Measurements from ENCODE around the gene DIS3L2.
"Not testable (repeated sequence)": the region's sequence is repeated elsewhere in the genome, so short reads cannot be mapped to it uniquely, and the experiment has no call there.

The DIS3L2 gene

GRCh38 chr2:232310696-232311095 is 349.2 kb downstream of the DIS3L2 start:
- H3K4me3 ChIP-seq (ENCODE audit: low read depth, low read length) = no peak overlapping the region
- no peak for TF ChIP-seq CTCF (conservative IDR thresholded peaks at IDR 0.05; ENCODE audit: low read depth, low read length)
- DNase-seq (ENCODE audit: low read depth) = no peak

- not testable (repeated sequence) for H3K4me3 ChIP-seq (ENCODE audit: low read depth, low read length); DNase-seq (ENCODE audit: low read depth)
Observed at GRCh38 chr2:232313645-232314044, 352.1 kb downstream of the DIS3L2 start.

GRCh38 chr2:232315049-232315922 is 353.8 kb downstream of the DIS3L2 start:
- TF ChIP-seq CTCF (conservative IDR thresholded peaks at IDR 0.05; ENCODE audit: low read depth, low read length) = no peak
- no peak overlapping the region for H3K4me3 ChIP-seq (ENCODE audit: low read depth, low read length)
- DNase-seq (ENCODE audit: low read depth) = peak; percentile 42

- no peak for DNase-seq (ENCODE audit: low read depth)
- H3K4me3 ChIP-seq (ENCODE audit: low read depth, low read length) = no peak overlapping the region
- no peak for TF ChIP-seq CTCF (conservative IDR thresholded peaks at IDR 0.05; ENCODE audit: low read depth, low read length)
Observed at GRCh38 chr2:232315923-232316299, 354.4 kb downstream of the DIS3L2 start.

GRCh38 chr2:232316461-232317330 is 355.2 kb downstream of the DIS3L2 start:
- no peak overlapping the region for H3K4me3 ChIP-seq (ENCODE audit: low read depth, low read length)
- DNase-seq (ENCODE audit: low read depth) = no peak
- TF ChIP-seq CTCF (conservative IDR thresholded peaks at IDR 0.05; ENCODE audit: low read depth, low read length) = no peak

- DNase-seq (ENCODE audit: low read depth) = no peak
- no peak for TF ChIP-seq CTCF (conservative IDR thresholded peaks at IDR 0.05; ENCODE audit: low read depth, low read length)
- no peak overlapping the region for H3K4me3 ChIP-seq (ENCODE audit: low read depth, low read length)
Observed at GRCh38 chr2:232318169-232318855, 356.8 kb downstream of the DIS3L2 start.

Data from choroid plexus epithelial cell (primary cell).